Measurements from ENCODE around the gene ETNK2. TPM values are rescaled to one million over a fixed set of nuclear protein-coding genes. Genes with fewer than 3 reads are reported as not detected.

ETNK2 gene
- total RNA-seq, 6 experiments from 2014 or later: 30.9 to 231 (median 98.9) TPM

GRCh38 chr1:204087181-204087892, 64.5 kb downstream of the ETNK2 start:
- no peak overlapping the region for H3K4me3 ChIP-seq
- peaks cover 0 to 55% (median 22%) of the 10 kb centered on the region in 4 donors for H3K4me1 ChIP-seq
- H3K27me3 ChIP-seq: no peaks in the 10 kb centered on the region
- H3K27ac ChIP-seq: peak overlapping the region in 1 of 3 donors; percentile 72
- intact Hi-C loops (cut with DNase I): no loop called here
- no peak for ATAC-seq
- TF ChIP-seq POLR2A (IDR thresholded peaks at IDR 0.05) (no peak), CTCF (IDR thresholded peaks at IDR 0.05) (no peak)
- H3K36me3 ChIP-seq: no peaks in the 10 kb centered on the region
- WGBS (ENCODE audit: insufficient coverage, low coverage, low lambda C conversion rate, missing lambda C conversion rate): 80% methylated on average over 6 of the region's 8 CpGs
- no peaks in the 10 kb centered on the region for H3K9me3 ChIP-seq
- no peak for DNase-seq

GRCh38 chr1:204085876-204086275, 66.0 kb downstream of the ETNK2 start:
- no peak for DNase-seq
- Histone ChIP-seq H3K4me1 (peaks cover 0 to 57% (median 22%) of the 10 kb centered on the region in 4 donors), H3K27me3 (no peaks in the 10 kb centered on the region), H3K27ac (no peak overlapping the region), H3K36me3 (no peaks in the 10 kb centered on the region), H3K9me3 (no peaks in the 10 kb centered on the region), H3K4me3 (no peak overlapping the region)
- WGBS (ENCODE audit: insufficient coverage, low coverage, low lambda C conversion rate, missing lambda C conversion rate): 72% methylated on average over 6 of the region's 7 CpGs
- intact Hi-C loops (cut with DNase I): no loop called here
- TF ChIP-seq CTCF (IDR thresholded peaks at IDR 0.05) (no peak), POLR2A (IDR thresholded peaks at IDR 0.05) (no peak)
- ATAC-seq: no peak

GRCh38 chr1:204084247-204084772, 67.5 kb downstream of the ETNK2 start:
- ATAC-seq: peak; percentile 93 to 95 (median 94)
- Histone ChIP-seq H3K4me3 (no peak overlapping the region), H3K4me1 (peaks cover 0 to 61% (median 32%) of the 10 kb centered on the region in 4 donors), H3K27ac (peak overlapping the region; percentile 29 to 63 (median 57)), H3K36me3 (no peaks in the 10 kb centered on the region), H3K27me3 (no peaks in the 10 kb centered on the region), H3K9me3 (no peaks in the 10 kb centered on the region)
- TF ChIP-seq CTCF (IDR thresholded peaks at IDR 0.05): no peak
- 77% methylated on average over 3 of the region's 4 CpGs for WGBS (ENCODE audit: insufficient coverage, low coverage, low lambda C conversion rate, missing lambda C conversion rate)
- peak; percentile 83 to 94 (median 93) for DNase-seq
- intact Hi-C loops (cut with DNase I): loop anchor here in 1 of 2 donors (5.0 kb wide), 1 partner anchor 43 kb away; no protein-coding TSS in a partner anchor

- Histone ChIP-seq H3K4me3 (no peak overlapping the region), H3K4me1 (peaks cover 0 to 65% (median 34%) of the 10 kb centered on the region in 4 donors), H3K36me3 (no peaks in the 10 kb centered on the region), H3K27me3 (no peaks in the 10 kb centered on the region), H3K27ac (peak overlapping the region in 2 of 3 donors; percentile 44 to 48), H3K9me3 (no peaks in the 10 kb centered on the region)
- intact Hi-C loops (cut with DNase I): loop anchor here in 1 of 2 donors (5.0 kb wide), 1 partner anchor 44 kb away; no protein-coding TSS in a partner anchor
- 86% methylated on average over 4 of the region's 7 CpGs for WGBS (ENCODE audit: insufficient coverage, low coverage, low lambda C conversion rate, missing lambda C conversion rate)
- DNase-seq (no peak), ATAC-seq (no peak)
- TF ChIP-seq CTCF (IDR thresholded peaks at IDR 0.05) (no peak), POLR2A (IDR thresholded peaks at IDR 0.05) (no peak)
These were observed 68.4 kb downstream of the ETNK2 start for GRCh38 chr1:204083491-204083890.

All from right lobe of liver (tissue), 6 donors.